GM12892 (cell line): Measurements from ENCODE around the gene USP48.

Experiments used
- POLR2A ChIP-seq: IDR thresholded peaks from 2 replicates; pipeline ENCODE4 v1.6.1; 2011; ENCODE audit warnings: low read depth, low read length, control low read depth
- POLR2AphosphoS5 ChIP-seq: IDR thresholded peaks from 2 replicates; pipeline ENCODE4 v1.6.1; 2011; ENCODE audit warnings: low read depth, low read length, control low read depth
- TAF1 ChIP-seq: IDR thresholded peaks from 2 replicates; pipeline ENCODE4 v1.6.1; 2011; ENCODE audit warnings: low read depth, mild to moderate bottlenecking, control low read depth, low read length, borderline replicate concordance

GRCh38 chr1:21677168-21677567 lies 105.8 kb downstream of the USP48 start:
- TF ChIP-seq POLR2A (no peak), POLR2AphosphoS5 (no peak), TAF1 (no peak)
